Measurements from ENCODE around the gene SAMMSON. TPM values are rescaled to one million over a fixed set of nuclear protein-coding genes. Genes with fewer than 3 reads are reported as not detected.

SAMMSON gene
- total and polyA plus RNA-seq, 9 of the 15 experiments (the other 6 are each of a cell fraction or from before 2014, with no cell fraction given), result 0.65 to 4.4 (median 1.9) TPM

DNA sequence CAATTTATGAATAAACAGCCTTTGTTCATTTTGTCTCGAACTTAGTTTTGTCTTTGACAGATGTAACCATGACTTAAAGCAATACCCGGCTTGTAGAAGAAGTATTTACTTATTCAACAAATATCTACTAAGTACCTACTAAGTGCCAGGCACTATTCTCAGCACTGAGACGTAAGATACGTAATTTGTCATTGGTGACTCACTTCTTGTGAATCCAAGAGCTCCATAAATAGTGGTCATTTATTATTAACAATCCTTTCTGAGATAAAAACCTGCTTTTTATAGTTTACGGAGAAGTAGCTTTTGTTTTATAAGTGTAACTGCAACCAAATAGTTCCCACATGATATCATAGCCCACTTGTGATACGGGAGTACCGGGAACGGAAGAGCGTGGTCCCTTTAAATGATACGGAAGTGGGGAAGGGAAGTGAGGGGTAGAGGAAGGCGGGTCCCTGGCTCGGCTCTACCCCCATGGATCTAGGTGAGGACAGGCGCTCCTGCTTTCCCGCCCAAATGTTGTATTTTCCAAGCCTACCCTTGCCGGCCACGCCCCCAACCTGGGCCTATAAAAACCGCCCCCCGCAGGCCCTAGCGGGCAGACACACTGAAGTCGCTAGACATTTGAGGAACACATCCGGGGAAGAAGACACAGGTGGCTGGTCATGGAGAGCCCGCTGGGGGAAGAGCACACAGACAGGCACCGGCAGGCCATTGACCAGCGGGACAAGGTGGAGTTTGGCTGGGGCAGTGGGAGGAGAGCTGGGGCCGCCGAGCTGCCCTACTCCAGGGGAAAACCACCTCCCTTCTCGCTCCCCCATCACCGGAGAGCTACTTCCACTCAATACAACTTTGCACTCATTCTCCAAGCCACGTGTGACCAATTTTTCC lies at the start of gene SAMMSON (continued):
- no peak for TF ChIP-seq HCFC1 (IDR thresholded peaks at IDR 0.05; ENCODE audit: low read depth, low read length)
- no peak for TF ChIP-seq ZNF12 (CRISPR knock-in tag; IDR thresholded peaks at IDR 0.05)
- no peak for TF ChIP-seq U2AF2 (optimal IDR thresholded peaks at IDR 0.05; ENCODE audit: low read depth, low read length)
- peak; percentile 94 for TF ChIP-seq SUPT5H (IDR thresholded peaks at IDR 0.05)
- TF ChIP-seq ZNF77 (CRISPR knock-in tag; IDR thresholded peaks at IDR 0.05), result no peak
- TF ChIP-seq, protein P1, sequence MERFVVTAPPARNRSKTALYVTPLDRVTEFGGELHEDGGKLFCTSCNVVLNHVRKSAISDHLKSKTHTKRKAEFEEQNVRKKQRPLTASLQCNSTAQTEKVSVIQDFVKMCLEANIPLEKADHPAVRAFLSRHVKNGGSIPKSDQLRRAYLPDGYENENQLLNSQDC (CRISPR knock-in tag; IDR thresholded peaks at IDR 0.05), result no peak
- no peak for TF ChIP-seq MEF2A (IDR thresholded peaks at IDR 0.05; ENCODE audit: control insufficient read depth, low read depth, low read length)
- TF ChIP-seq ZNF121 (CRISPR knock-in tag; conservative IDR thresholded peaks at IDR 0.05), result no peak
- TF ChIP-seq CBX3 (IDR thresholded peaks at IDR 0.05; ENCODE audit: borderline replicate concordance in 1 of 2, low read length in 2 of 2), result peak in 1 of 2 experiments; percentile 68; a peak in 1 of 3 replicates
- TF ChIP-seq POLR2G (IDR thresholded peaks at IDR 0.05; ENCODE audit: low read depth, low read length), result peak; percentile 98
- TF ChIP-seq BHLHE40 (IDR thresholded peaks at IDR 0.05; ENCODE audit: low read length), result no peak
- TF ChIP-seq ATF7 (IDR thresholded peaks at IDR 0.05), result peak; percentile 70
- TF ChIP-seq MYBL2 (IDR thresholded peaks at IDR 0.05; ENCODE audit: low read depth), result 0 out of 2 replicates have a peak, but pooled peaks have one; percentile 13
- no peak for TF ChIP-seq MYBL2 (CRISPR knock-in tag; IDR thresholded peaks at IDR 0.05; ENCODE audit: borderline replicate concordance)
- TF ChIP-seq ZKSCAN3 (CRISPR knock-in tag; IDR thresholded peaks at IDR 0.05), result no peak
- no peak for TF ChIP-seq SREBF1 (IDR thresholded peaks at IDR 0.05; ENCODE audit: borderline replicate concordance, low read depth, low read length)
- peak; percentile 37; the same call in 1 of the 2 replicates for TF ChIP-seq SOX6 (IDR thresholded peaks at IDR 0.05)
- no peak for TF ChIP-seq ZNF311 (CRISPR knock-in tag; IDR thresholded peaks at IDR 0.05)
- TF ChIP-seq ZNF644 (tag; IDR thresholded peaks at IDR 0.05; ENCODE audit: low read depth), result no peak
- TF ChIP-seq, protein P2, sequence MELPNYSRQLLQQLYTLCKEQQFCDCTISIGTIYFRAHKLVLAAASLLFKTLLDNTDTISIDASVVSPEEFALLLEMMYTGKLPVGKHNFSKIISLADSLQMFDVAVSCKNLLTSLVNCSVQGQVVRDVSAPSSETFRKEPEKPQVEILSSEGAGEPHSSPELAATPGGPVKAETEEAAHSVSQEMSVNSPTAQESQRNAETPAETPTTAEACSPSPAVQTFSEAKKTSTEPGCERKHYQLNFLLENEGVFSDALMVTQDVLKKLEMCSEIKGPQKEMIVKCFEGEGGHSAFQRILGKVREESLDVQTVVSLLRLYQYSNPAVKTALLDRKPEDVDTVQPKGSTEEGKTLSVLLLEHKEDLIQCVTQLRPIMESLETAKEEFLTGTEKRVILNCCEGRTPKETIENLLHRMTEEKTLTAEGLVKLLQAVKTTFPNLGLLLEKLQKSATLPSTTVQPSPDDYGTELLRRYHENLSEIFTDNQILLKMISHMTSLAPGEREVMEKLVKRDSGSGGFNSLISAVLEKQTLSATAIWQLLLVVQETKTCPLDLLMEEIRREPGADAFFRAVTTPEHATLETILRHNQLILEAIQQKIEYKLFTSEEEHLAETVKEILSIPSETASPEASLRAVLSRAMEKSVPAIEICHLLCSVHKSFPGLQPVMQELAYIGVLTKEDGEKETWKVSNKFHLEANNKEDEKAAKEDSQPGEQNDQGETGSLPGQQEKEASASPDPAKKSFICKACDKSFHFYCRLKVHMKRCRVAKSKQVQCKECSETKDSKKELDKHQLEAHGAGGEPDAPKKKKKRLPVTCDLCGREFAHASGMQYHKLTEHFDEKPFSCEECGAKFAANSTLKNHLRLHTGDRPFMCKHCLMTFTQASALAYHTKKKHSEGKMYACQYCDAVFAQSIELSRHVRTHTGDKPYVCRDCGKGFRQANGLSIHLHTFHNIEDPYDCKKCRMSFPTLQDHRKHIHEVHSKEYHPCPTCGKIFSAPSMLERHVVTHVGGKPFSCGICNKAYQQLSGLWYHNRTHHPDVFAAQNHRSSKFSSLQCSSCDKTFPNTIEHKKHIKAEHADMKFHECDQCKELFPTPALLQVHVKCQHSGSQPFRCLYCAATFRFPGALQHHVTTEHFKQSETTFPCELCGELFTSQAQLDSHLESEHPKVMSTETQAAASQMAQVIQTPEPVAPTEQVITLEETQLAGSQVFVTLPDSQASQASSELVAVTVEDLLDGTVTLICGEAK (IDR thresholded peaks at IDR 0.05), result peak; percentile 80
- TF ChIP-seq, protein P2 (CRISPR knock-in tag; IDR thresholded peaks at IDR 0.05), result no peak

All from K562 (cell line).